A673 (cell line): Measurements from ENCODE around the gene IDH2.

Experiments used
- CTCF ChIP-seq: fragments of 300-800, 200-600 bp; sonication (generic); conservative IDR thresholded peaks from 2 replicates; pipeline ENCODE4 v1.5.1; 2017; ENCODE audit warnings: low read depth, mild to moderate bottlenecking, antibody characterized with exemption, low read length, moderate library complexity, mixed read lengths
- EZH2 ChIP-seq: fragments of 200-600 bp; sonication (generic); IDR thresholded peaks from 2 replicates; pipeline ENCODE4 v1.6.1; 2017; ENCODE audit warnings: borderline replicate concordance, low read depth, mild to moderate bottlenecking, mixed read lengths, antibody characterized with exemption, low read length; ENCODE audit not compliant: poor library complexity, severe bottlenecking

GRCh38 chr15:90149609-90150340, 47.5 kb upstream of the IDH2 start:
- TF ChIP-seq CTCF (no peak), EZH2 (no peak)
